NT2/D1 (cell line): Measurements from ENCODE around the gene GPC6.

Source experiments
- SUZ12 ChIP-seq: IDR thresholded peaks from 2 replicates; pipeline ENCODE4 v1.6.1; 2011; ENCODE audit not compliant: insufficient read length, insufficient read depth; ENCODE audit errors: extremely low read depth
- YY1 ChIP-seq: IDR thresholded peaks from 2 replicates; pipeline ENCODE4 v1.6.1; 2011; ENCODE audit not compliant: insufficient read length, insufficient read depth
- ZNF274 ChIP-seq: IDR thresholded peaks from 2 replicates; pipeline ENCODE4 v1.6.1; 2011; ENCODE audit warnings: mild to moderate bottlenecking, low read depth, low read length

DNA sequence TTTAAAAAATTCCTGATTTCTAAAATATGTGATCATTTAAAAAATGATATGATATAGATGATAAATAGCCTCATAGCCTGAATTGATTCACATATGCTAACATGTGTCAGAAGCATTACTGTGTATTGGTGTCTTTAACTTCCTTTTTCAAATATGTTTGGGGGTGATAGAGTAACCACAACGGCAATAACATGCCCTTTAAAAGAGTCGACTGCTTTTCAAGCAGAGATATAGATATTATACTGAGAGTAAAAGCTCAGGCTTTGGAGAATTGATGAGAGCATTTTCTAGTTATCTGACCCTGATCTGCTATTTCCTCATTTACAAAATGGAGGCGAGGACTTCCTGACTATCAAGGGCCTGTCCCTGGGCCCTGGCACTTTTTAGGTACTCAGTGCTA, 992.3 kb downstream of the GPC6 start:
- TF ChIP-seq YY1 (no peak), SUZ12 (no peak), ZNF274 (no peak)
